Sigmoid colon (tissue), 4 donors: ENCODE results near the gene TCERG1L.

Experiments used
- POLR2A ChIP-seq, 2 donors: fragments of 450-650 bp; IDR thresholded peaks; one replicate each; pipeline ENCODE4 v1.6.1; 2016; ENCODE audit warnings: antibody characterized with exemption in 2 of 2, mild to moderate bottlenecking in 2 of 2, moderate library complexity in 2 of 2
- POLR2AphosphoS5 ChIP-seq, 4 donors: sonication (generic); formaldehyde crosslinking; IDR thresholded peaks; one replicate each; pipeline ENCODE4 v1.6.1; 2017; ENCODE audit warnings: antibody characterized with exemption in 4 of 4

GRCh38 chr10:131116991-131117375 lies 194.5 kb downstream of the TCERG1L start:
- TF ChIP-seq POLR2AphosphoS5 (IDR thresholded peaks at IDR 0.05) (no peak), POLR2A (IDR thresholded peaks at IDR 0.05) (no peak)
